Endothelial cell of umbilical vein (primary cell): ENCODE measurements around the gene LRRC38. TPM values are rescaled to one million over a fixed set of nuclear protein-coding genes. Genes with fewer than 3 reads are reported as not detected.

Source experiments
- BruUV-seq: library from RNA; stranded (reverse); fragments of 400-500 nt; replicated peaks from 2 replicates; lab custom pipeline; 2021; lab: Mats Ljungman, UMichigan
- CTCF ChIA-PET: fragments of 300-600, 350-600 bp; sonication (Branson Sonifier 250); formaldehyde crosslinking; loops from one replicate; lab custom pipeline; 2021; ENCODE audit warnings: antibody characterized with exemption, inconsistent platforms; lab: Charles Lee
- POLR2A ChIA-PET: fragments of 300-600, 350-600 bp; sonication (Branson Sonifier 250); formaldehyde crosslinking; loops from one replicate; lab custom pipeline; 2021; ENCODE audit warnings: antibody characterized with exemption, inconsistent platforms; lab: Charles Lee
- DNase-seq: peaks from one replicate; pipeline ENCODE4 v3.0.0-alpha.2; 2011; ENCODE audit warnings: low read depth, low spot score
- FAIRE-seq: peaks from 2 replicates; lab custom pipeline; 2011; peaks lifted over from hg19 to GRCh38; lab: Jason Lieb, UNC
- H2AFZ ChIP-seq: 2 replicates; pipeline ENCODE4 v1.6.0; 2012; ENCODE audit warnings: low read depth, low read length, control low read depth, inconsistent platforms
- H3K27ac ChIP-seq: 2 replicates; pipeline ENCODE4 v1.5.1; 2011; ENCODE audit warnings: low read depth, mild to moderate bottlenecking, control low read depth, low read length, moderate library complexity; ENCODE audit not compliant: insufficient read depth
- H3K27me3 ChIP-seq, 2 experiments: 2 replicates each; pipeline versions ENCODE4 v1.6.0 to v1.6.1; 2011; ENCODE audit warnings: low read length in 2 of 2, mixed read lengths in 1 of 2; ENCODE audit not compliant: control insufficient read depth in 2 of 2, insufficient read depth in 2 of 2
- H3K36me3 ChIP-seq, 2 experiments: 2 replicates in 1 of 2; 3 replicates in 1 of 2; pipeline ENCODE4 v1.5.1; 2011; ENCODE audit warnings: low read length in 2 of 2, mild to moderate bottlenecking in 1 of 2, moderate library complexity in 1 of 2; ENCODE audit not compliant: control insufficient read depth in 2 of 2, insufficient read depth in 2 of 2; ENCODE audit errors: extremely low read depth in 1 of 2
- H3K4me1 ChIP-seq: 3 replicates; pipeline ENCODE4 v1.5.1; 2011; ENCODE audit warnings: mild to moderate bottlenecking, low read length; ENCODE audit not compliant: control insufficient read depth, insufficient read depth; ENCODE audit errors: extremely low read depth
- H3K4me2 ChIP-seq: 2 replicates; pipeline ENCODE4 v1.6.1; 2011; ENCODE audit warnings: low read length, control low read depth, mixed read lengths; ENCODE audit not compliant: insufficient read depth
- H3K4me3 ChIP-seq, 3 experiments: fragments of 200-600 bp in 1 of 3; sonication (generic), shearing (Covaris generic) in 1 of 3; replicated peaks in 1 of 3; 2 replicates each; pipeline ENCODE4 v1.5.1; 2011 to 2016; ENCODE audit warnings: control low read depth in 3 of 3, low read length in 3 of 3, mild to moderate bottlenecking in 2 of 3, inconsistent platforms in 1 of 3, low read depth in 1 of 3, moderate library complexity in 1 of 3; ENCODE audit not compliant: insufficient read depth in 1 of 3
- H3K79me2 ChIP-seq: 2 replicates; pipeline ENCODE4 v1.6.0; 2012; ENCODE audit warnings: low read length, inconsistent platforms; ENCODE audit not compliant: control insufficient read depth, insufficient read depth
- H3K9ac ChIP-seq: replicated peaks from 2 replicates; pipeline ENCODE3; 2011; ENCODE audit warnings: low read length, control low read depth; ENCODE audit not compliant: insufficient read depth; ENCODE audit errors: extremely low read depth
- H3K9me1 ChIP-seq: replicated peaks from 3 replicates; pipeline ENCODE4 v1.6.0; 2011; ENCODE audit warnings: mild to moderate bottlenecking, low read length; ENCODE audit not compliant: control insufficient read depth, insufficient read depth; ENCODE audit errors: extremely low read depth
- H3K9me3 ChIP-seq: replicated peaks from 2 replicates; pipeline ENCODE4 v1.5.1; 2012; ENCODE audit warnings: low read length, inconsistent platforms; ENCODE audit not compliant: control insufficient read depth, insufficient read depth
- H4K20me1 ChIP-seq: replicated peaks from 2 replicates; pipeline ENCODE3; 2011; ENCODE audit warnings: mild to moderate bottlenecking, low read length; ENCODE audit not compliant: control insufficient read depth, insufficient read depth; ENCODE audit errors: extremely low read depth
- GATA2 ChIP-seq: IDR thresholded peaks from 2 replicates; pipeline ENCODE4 v1.7.0; 2011; ENCODE audit warnings: low read depth, mild to moderate bottlenecking, moderate library complexity, mixed read lengths, low read length; ENCODE audit not compliant: insufficient read length, insufficient read depth
- JUN ChIP-seq: IDR thresholded peaks from 2 replicates; pipeline ENCODE4 v1.6.1; 2011; ENCODE audit warnings: borderline replicate concordance, low read depth; ENCODE audit not compliant: insufficient read length, insufficient read depth
- MYC ChIP-seq: IDR thresholded peaks from one replicate; pipeline ENCODE4 v1.6.1; 2011; ENCODE audit warnings: mild to moderate bottlenecking, low read depth, low read length
- POLR2AphosphoS5 ChIP-seq: IDR thresholded peaks from 2 replicates; pipeline ENCODE4 v1.6.1; 2012; ENCODE audit warnings: low read depth, mild to moderate bottlenecking, control low read depth, low read length, moderate library complexity; ENCODE audit not compliant: insufficient read depth
- dilution Hi-C: fragments of 300-500 bp; cut with MboI; formaldehyde crosslinking; loops from one replicate; pipeline ENCODE4 v1.15.0; 2019; ENCODE audit warnings: low sequenced_read_pairs; ENCODE audit not compliant: extremely low pct_ligation_motif_present
- intact Hi-C: fragments of 100-400 bp; cut with micrococcal nuclease; formaldehyde crosslinking; loops from one replicate; pipeline ENCODE4 v1.10.0; 2022
- polyA plus RNA-seq, 4 experiments: library from polyadenylated mRNA; depleted of rRNA in 3 of 4; stranded (reverse) in 3 of 4; unstranded in 1 of 4; fragments of >200 nt; gene quantifications; 2 replicates each; pipeline versions ENCODE4 v1.2.1 to v1.2.3, GENCODE V29; 2011 to 2012; ENCODE audit warnings: missing spikeins in 1 of 4
- total RNA-seq: library from RNA; stranded (reverse); gene quantifications from 2 replicates; pipeline ENCODE4 v1.2.3, GENCODE V29; 2021
- TF ChIP-seq, protein P1 (sequence below), 2 donors: IDR thresholded peaks; 1 replicate in 1 of 2; 2 replicates in 1 of 2; pipeline ENCODE4 v1.5.1; 2011; ENCODE audit warnings: low read length in 2 of 2, mild to moderate bottlenecking in 2 of 2, moderate library complexity in 2 of 2, control low read depth in 1 of 2, inconsistent platforms in 1 of 2, low read depth in 1 of 2; ENCODE audit not compliant: insufficient read depth in 1 of 2; ENCODE audit errors: extremely low read depth in 1 of 2
- TF ChIP-seq, protein P2 (sequence below): IDR thresholded peaks from 2 replicates; pipeline ENCODE4 v1.6.1; 2011; ENCODE audit not compliant: insufficient read depth, insufficient read length

LRRC38 gene
- total and polyA plus RNA-seq, 2 donors (not counting 3 experiments of a cell fraction or from before 2014, with no cell fraction given) = not detected

DNA sequence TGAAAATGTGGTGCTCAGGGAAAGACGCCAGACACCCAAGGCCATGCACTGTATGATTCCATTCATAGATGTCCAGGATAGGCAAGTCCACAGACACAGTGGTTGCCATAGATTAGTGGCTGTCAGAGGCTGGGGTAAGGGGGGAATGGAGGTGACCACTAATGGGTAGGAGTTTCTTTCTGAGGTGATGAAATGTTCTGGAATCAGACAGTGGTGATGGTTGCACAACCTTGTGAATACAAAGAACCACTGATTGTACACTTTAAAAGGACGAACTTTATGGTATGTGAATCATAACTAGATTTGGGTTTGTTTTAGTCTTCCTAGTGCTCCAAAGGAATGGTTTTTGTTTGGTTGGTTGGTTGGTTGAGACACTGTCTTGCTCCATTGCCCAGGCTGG, 51.8 kb downstream of the LRRC38 start:
- H3K36me3 ChIP-seq = no peaks in the 10 kb centered on the region
- H3K27ac ChIP-seq = no peak overlapping the region
- no peak for DNase-seq
- H3K79me2 ChIP-seq = no peaks in the 10 kb centered on the region
- intact Hi-C loops = no loop called here
- no peak for FAIRE-seq
- no peak overlapping the region for H3K4me2 ChIP-seq
- H3K9ac ChIP-seq = no peak overlapping the region
- H2AFZ ChIP-seq = no peak overlapping the region
- CTCF ChIA-PET = no interaction called here
- POLR2A ChIA-PET = no interaction called here
- no peaks in the 10 kb centered on the region for H3K9me3 ChIP-seq
- dilution Hi-C loops = no loop called here
- no TSS peak for BruUV-seq
- TF ChIP-seq MYC (no peak), JUN (no peak), GATA2 (no peak), POLR2AphosphoS5 (no peak)
- TF ChIP-seq, protein P1, sequence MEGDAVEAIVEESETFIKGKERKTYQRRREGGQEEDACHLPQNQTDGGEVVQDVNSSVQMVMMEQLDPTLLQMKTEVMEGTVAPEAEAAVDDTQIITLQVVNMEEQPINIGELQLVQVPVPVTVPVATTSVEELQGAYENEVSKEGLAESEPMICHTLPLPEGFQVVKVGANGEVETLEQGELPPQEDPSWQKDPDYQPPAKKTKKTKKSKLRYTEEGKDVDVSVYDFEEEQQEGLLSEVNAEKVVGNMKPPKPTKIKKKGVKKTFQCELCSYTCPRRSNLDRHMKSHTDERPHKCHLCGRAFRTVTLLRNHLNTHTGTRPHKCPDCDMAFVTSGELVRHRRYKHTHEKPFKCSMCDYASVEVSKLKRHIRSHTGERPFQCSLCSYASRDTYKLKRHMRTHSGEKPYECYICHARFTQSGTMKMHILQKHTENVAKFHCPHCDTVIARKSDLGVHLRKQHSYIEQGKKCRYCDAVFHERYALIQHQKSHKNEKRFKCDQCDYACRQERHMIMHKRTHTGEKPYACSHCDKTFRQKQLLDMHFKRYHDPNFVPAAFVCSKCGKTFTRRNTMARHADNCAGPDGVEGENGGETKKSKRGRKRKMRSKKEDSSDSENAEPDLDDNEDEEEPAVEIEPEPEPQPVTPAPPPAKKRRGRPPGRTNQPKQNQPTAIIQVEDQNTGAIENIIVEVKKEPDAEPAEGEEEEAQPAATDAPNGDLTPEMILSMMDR (IDR thresholded peaks at IDR 0.05; ENCODE audit: extremely low read depth in 1 of 2, insufficient read depth in 1 of 2, low read depth in 1 of 2, low read length in 2 of 2) = no peak
- TF ChIP-seq, protein P2, sequence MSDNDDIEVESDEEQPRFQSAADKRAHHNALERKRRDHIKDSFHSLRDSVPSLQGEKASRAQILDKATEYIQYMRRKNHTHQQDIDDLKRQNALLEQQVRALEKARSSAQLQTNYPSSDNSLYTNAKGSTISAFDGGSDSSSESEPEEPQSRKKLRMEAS = no peak
- H3K27me3 ChIP-seq = no peaks in the 10 kb centered on the region
- no peak overlapping the region for H3K4me3 ChIP-seq
- H4K20me1 ChIP-seq = no peaks in the 10 kb centered on the region
- H3K4me1 ChIP-seq = no peaks in the 10 kb centered on the region
- H3K9me1 ChIP-seq = no peaks in the 10 kb centered on the region
